A673 (cell line): ENCODE data around the gene C8G. TPM values are rescaled to one million over a fixed set of nuclear protein-coding genes. Genes with fewer than 3 reads are reported as not detected.

Experiments used
- BruUV-seq: library from RNA; stranded (reverse); fragments of 400-500 nt; replicated peaks from 2 replicates; lab custom pipeline; 2021; lab: Mats Ljungman, UMichigan
- CTCF ChIA-PET: fragments of 300-600 bp; sonication (Branson Sonifier 250); formaldehyde crosslinking; loops from one replicate; lab custom pipeline; 2022; ENCODE audit warnings: antibody characterized with exemption; lab: Charles Lee
- POLR2A ChIA-PET: fragments of 300-600 bp; sonication (Branson Sonifier 250); formaldehyde crosslinking; loops from one replicate; lab custom pipeline; 2022; ENCODE audit warnings: antibody characterized with exemption; ENCODE audit not compliant: low non-redundant PET; lab: Charles Lee
- DNase-seq: peaks from one replicate; pipeline ENCODE4 v3.0.0-alpha.2; 2015; ENCODE audit warnings: low spot score
- H3K27ac ChIP-seq: fragments of 200-600 bp; sonication (generic); 2 replicates; pipeline ENCODE4 v1.5.1; 2016; ENCODE audit warnings: mixed run types, low read depth, mild to moderate bottlenecking, mixed read lengths, antibody characterized with exemption, low read length; ENCODE audit not compliant: poor library complexity, severe bottlenecking
- H3K27me3 ChIP-seq: fragments of 200-600 bp; sonication (generic); replicated peaks from 2 replicates; pipeline ENCODE4 v1.6.1; 2017; ENCODE audit warnings: mixed run types, low read depth, mild to moderate bottlenecking, mixed read lengths, antibody characterized with exemption, low read length; ENCODE audit not compliant: insufficient read depth, poor library complexity
- H3K36me3 ChIP-seq: fragments of 200-600 bp; sonication (generic); 2 replicates; pipeline ENCODE4 v1.6.1; 2016; ENCODE audit warnings: mixed run types, mild to moderate bottlenecking, mixed read lengths, antibody characterized with exemption, low read length; ENCODE audit not compliant: insufficient read depth, poor library complexity, severe bottlenecking
- H3K4me1 ChIP-seq: fragments of 200-600 bp; sonication (generic); 2 replicates; pipeline ENCODE4 v1.6.1; 2017; ENCODE audit warnings: mixed run types, mild to moderate bottlenecking, mixed read lengths, antibody characterized with exemption, low read length; ENCODE audit not compliant: insufficient read depth, poor library complexity, severe bottlenecking
- H3K4me3 ChIP-seq: fragments of 200-600 bp; sonication (generic); 2 replicates; pipeline ENCODE4 v1.5.1; 2016; ENCODE audit warnings: low read depth, mixed run types, mild to moderate bottlenecking, mixed read lengths, low read length; ENCODE audit not compliant: poor library complexity, severe bottlenecking
- H3K9me3 ChIP-seq: fragments of 200-600 bp; sonication (generic); 2 replicates; pipeline ENCODE4 v1.6.1; 2016; ENCODE audit warnings: mixed run types, low read depth, mild to moderate bottlenecking, mixed read lengths, antibody characterized with exemption, low read length; ENCODE audit not compliant: poor library complexity, severe bottlenecking
- EZH2 ChIP-seq: fragments of 200-600 bp; sonication (generic); IDR thresholded peaks from 2 replicates; pipeline ENCODE4 v1.6.1; 2017; ENCODE audit warnings: borderline replicate concordance, low read depth, mild to moderate bottlenecking, mixed read lengths, antibody characterized with exemption, low read length; ENCODE audit not compliant: poor library complexity, severe bottlenecking
- intact Hi-C: fragments of 100-400 bp; cut with micrococcal nuclease; formaldehyde crosslinking; loops from one replicate; pipeline ENCODE4 v1.10.0; 2022; ENCODE audit not compliant: unreplicated experiment
- total RNA-seq: library from RNA; stranded (reverse); gene quantifications from 2 replicates; pipeline ENCODE4 v1.2.3, GENCODE V29; 2021
- TF ChIP-seq, protein P1 (sequence below): fragments of 300-800, 200-600 bp; sonication (generic); conservative IDR thresholded peaks from 2 replicates; pipeline ENCODE4 v1.5.1; 2017; ENCODE audit warnings: low read depth, mild to moderate bottlenecking, antibody characterized with exemption, low read length, moderate library complexity, mixed read lengths

Gene C8G
- total RNA-seq, 1 experiment from 2014 or later, result 0.75 TPM

DNA sequence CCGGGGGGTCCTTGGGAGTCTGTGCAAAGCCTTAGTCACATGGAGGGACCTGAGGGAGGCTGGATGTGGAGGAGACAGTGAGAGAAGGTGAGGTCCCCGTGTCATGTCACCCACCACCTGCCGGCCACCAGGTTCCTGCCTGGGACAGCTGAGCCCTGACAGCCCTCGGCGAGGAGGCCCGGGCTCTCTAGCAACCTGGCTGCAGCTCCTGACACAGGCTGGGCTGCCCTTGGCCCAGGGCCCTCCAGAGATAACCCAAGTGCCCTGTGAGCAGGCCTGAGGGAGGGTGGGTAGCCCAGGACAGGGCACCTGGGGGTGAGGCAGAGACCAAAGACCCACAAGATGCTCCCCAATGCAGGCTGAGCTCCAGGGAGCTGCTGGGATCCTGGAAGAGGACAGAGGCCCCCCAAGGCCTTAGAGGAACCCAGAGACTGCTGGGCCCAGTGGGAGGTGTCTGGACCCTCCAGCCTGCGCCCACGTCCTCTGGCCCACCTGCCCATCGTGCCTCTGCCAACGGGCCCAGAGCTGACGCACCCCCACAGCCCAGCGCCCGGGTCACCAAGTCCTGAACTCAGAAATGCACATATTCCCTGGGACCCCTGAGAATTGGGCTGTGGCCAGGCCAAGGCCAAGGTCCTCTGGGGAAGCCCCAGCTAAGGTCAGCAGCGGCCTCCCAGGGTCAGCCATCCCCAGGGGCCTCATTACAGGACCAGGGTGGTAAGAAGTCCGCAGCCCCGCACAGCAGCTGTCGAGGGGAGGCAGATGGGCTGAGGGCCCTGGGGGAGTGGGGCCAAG lies 23.5 kb downstream of the C8G start:
- Histone ChIP-seq H3K4me1 (peaks cover 4% of the 10 kb centered on the region), H3K27ac (no peak overlapping the region), H3K36me3 (no peaks in the 10 kb centered on the region), H3K27me3 (no peaks in the 10 kb centered on the region), H3K4me3 (no peak overlapping the region), H3K9me3 (no peaks in the 10 kb centered on the region)
- TF ChIP-seq EZH2, result no peak
- TF ChIP-seq, protein P1, sequence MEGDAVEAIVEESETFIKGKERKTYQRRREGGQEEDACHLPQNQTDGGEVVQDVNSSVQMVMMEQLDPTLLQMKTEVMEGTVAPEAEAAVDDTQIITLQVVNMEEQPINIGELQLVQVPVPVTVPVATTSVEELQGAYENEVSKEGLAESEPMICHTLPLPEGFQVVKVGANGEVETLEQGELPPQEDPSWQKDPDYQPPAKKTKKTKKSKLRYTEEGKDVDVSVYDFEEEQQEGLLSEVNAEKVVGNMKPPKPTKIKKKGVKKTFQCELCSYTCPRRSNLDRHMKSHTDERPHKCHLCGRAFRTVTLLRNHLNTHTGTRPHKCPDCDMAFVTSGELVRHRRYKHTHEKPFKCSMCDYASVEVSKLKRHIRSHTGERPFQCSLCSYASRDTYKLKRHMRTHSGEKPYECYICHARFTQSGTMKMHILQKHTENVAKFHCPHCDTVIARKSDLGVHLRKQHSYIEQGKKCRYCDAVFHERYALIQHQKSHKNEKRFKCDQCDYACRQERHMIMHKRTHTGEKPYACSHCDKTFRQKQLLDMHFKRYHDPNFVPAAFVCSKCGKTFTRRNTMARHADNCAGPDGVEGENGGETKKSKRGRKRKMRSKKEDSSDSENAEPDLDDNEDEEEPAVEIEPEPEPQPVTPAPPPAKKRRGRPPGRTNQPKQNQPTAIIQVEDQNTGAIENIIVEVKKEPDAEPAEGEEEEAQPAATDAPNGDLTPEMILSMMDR, result no peak
- no TSS peak for BruUV-seq
- intact Hi-C loops, result no loop called here
- ChIA-PET POLR2A (no interaction called here), CTCF (no interaction called here)
- no peak for DNase-seq

DNA sequence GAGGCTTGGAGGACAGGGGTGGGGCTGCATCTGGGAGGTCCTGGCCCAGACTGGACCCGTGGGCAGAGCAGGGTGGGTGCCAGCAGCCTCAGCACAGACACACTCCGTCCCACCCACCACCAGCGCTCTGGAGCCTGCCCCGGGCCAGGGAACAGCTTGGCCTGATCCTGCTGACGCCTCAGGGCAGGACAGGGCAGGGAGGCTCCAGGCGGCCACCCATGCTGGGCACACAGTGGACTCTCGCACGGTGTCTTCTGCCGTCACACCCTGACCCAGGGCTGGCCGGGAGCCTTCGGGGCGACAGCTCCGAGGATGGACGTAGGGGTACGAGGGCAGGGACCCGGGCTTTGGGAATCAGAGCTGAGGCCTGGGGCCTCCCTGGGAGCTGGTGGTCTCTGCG lies 24.1 kb downstream of the C8G start:
- no peaks in the 10 kb centered on the region for H3K36me3 ChIP-seq
- H3K27me3 ChIP-seq, result no peaks in the 10 kb centered on the region
- POLR2A ChIA-PET, result no interaction called here
- intact Hi-C loops, result no loop called here
- no peak for DNase-seq
- H3K4me1 ChIP-seq, result peaks cover 4% of the 10 kb centered on the region
- no peak for TF ChIP-seq EZH2
- TF ChIP-seq, protein P1, result no peak
- no TSS peak for BruUV-seq
- H3K27ac ChIP-seq, result no peak overlapping the region
- CTCF ChIA-PET, result no interaction called here
- no peak overlapping the region for H3K4me3 ChIP-seq
- no peaks in the 10 kb centered on the region for H3K9me3 ChIP-seq

DNA sequence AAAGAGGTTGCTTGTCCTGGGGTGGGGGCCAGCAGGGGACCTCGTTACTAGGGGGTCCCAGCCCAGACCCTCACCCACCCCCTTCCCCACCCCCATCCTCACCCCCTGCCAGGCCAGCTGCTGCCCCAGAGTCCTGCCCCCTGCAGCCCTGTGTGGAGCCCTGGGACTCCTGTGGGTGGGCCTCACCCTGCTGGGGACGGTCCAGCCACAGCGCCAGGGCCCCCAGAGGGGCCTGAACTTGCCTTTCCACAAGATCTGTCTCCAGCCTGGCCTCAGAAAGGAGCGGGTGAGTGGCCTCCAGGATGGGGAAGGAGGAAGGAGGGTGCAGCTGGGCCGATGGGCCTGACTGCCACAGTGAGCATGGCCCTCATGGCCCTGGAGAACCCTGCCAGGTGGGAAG lies 24.7 kb downstream of the C8G start:
- Histone ChIP-seq H3K9me3 (no peaks in the 10 kb centered on the region), H3K36me3 (no peaks in the 10 kb centered on the region), H3K4me3 (no peak overlapping the region), H3K27me3 (no peaks in the 10 kb centered on the region), H3K27ac (no peak overlapping the region), H3K4me1 (peaks cover 4% of the 10 kb centered on the region)
- ChIA-PET CTCF (no interaction called here), POLR2A (interaction anchor here (0.5 kb wide), 1 partner anchor 13 kb away, joined by 5 read pairs; no protein-coding TSS in a partner anchor)
- TF ChIP-seq, protein P1, result no peak
- no peak for TF ChIP-seq EZH2
- intact Hi-C loops, result no loop called here
- no TSS peak for BruUV-seq
- DNase-seq, result no peak
